Ishikawa (cell line): ENCODE results near the gene CYP4F12.

Experiments used
- CEBPB ChIP-seq: IDR thresholded peaks from 2 replicates; pipeline ENCODE4 v1.6.1; 2012
- CREB1 ChIP-seq: IDR thresholded peaks from 2 replicates; pipeline ENCODE4 v1.6.1; 2012; ENCODE audit warnings: low read depth
- TAF1 ChIP-seq: IDR thresholded peaks from 2 replicates; pipeline ENCODE4 v1.6.1; 2012; ENCODE audit warnings: low read depth, mild to moderate bottlenecking
- TCF12 ChIP-seq: IDR thresholded peaks from 2 replicates; pipeline ENCODE4 v1.6.1; 2012; ENCODE audit warnings: low read depth
- YY1 ChIP-seq: IDR thresholded peaks from 2 replicates; pipeline ENCODE4 v1.6.1; 2012; ENCODE audit warnings: low read depth
- TF ChIP-seq, protein P1 (sequence below): IDR thresholded peaks from 2 replicates; pipeline ENCODE4 v1.6.1; 2012
- TF ChIP-seq, protein P2 (sequence below): IDR thresholded peaks from 2 replicates; pipeline ENCODE4 v1.6.1; 2012; ENCODE audit warnings: low read depth, mild to moderate bottlenecking

DNA sequence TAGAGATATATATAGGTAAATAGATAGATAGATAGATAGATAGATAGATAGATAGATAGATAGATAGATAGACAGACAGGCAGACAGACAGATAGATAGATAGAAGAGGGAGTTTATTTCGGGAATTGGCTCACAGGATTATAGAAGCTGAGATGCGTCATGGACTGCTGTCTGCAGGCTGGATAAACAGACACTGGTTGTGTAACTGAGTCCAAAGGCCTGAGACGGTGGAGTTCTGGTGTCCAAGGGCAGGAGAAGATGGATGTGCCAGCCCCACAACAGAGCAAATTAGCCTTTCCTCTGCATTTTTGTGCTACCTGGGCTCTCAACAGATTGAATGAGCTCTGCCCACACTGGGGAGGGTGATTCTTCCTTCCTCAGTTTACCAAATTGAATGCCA, 29.5 kb upstream of the CYP4F12 start:
- TF ChIP-seq, protein P1, sequence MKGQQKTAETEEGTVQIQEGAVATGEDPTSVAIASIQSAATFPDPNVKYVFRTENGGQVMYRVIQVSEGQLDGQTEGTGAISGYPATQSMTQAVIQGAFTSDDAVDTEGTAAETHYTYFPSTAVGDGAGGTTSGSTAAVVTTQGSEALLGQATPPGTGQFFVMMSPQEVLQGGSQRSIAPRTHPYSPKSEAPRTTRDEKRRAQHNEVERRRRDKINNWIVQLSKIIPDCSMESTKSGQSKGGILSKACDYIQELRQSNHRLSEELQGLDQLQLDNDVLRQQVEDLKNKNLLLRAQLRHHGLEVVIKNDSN: no peak
- TF ChIP-seq YY1: no peak
- TF ChIP-seq TAF1: no peak
- no peak for TF ChIP-seq TCF12
- TF ChIP-seq, protein P2, sequence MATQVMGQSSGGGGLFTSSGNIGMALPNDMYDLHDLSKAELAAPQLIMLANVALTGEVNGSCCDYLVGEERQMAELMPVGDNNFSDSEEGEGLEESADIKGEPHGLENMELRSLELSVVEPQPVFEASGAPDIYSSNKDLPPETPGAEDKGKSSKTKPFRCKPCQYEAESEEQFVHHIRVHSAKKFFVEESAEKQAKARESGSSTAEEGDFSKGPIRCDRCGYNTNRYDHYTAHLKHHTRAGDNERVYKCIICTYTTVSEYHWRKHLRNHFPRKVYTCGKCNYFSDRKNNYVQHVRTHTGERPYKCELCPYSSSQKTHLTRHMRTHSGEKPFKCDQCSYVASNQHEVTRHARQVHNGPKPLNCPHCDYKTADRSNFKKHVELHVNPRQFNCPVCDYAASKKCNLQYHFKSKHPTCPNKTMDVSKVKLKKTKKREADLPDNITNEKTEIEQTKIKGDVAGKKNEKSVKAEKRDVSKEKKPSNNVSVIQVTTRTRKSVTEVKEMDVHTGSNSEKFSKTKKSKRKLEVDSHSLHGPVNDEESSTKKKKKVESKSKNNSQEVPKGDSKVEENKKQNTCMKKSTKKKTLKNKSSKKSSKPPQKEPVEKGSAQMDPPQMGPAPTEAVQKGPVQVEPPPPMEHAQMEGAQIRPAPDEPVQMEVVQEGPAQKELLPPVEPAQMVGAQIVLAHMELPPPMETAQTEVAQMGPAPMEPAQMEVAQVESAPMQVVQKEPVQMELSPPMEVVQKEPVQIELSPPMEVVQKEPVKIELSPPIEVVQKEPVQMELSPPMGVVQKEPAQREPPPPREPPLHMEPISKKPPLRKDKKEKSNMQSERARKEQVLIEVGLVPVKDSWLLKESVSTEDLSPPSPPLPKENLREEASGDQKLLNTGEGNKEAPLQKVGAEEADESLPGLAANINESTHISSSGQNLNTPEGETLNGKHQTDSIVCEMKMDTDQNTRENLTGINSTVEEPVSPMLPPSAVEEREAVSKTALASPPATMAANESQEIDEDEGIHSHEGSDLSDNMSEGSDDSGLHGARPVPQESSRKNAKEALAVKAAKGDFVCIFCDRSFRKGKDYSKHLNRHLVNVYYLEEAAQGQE: no peak
- TF ChIP-seq CEBPB: no peak
- TF ChIP-seq CREB1: no peak
